PC-9 (cell line): Measurements from ENCODE around the gene HGD. TPM values are rescaled to one million over a fixed set of nuclear protein-coding genes. Genes with fewer than 3 reads are reported as not detected.

Experiments used
- BruUV-seq: library from RNA; stranded (reverse); fragments of 400-500 nt; replicated peaks from 2 replicates; lab custom pipeline; 2021; lab: Mats Ljungman, UMichigan
- CTCF ChIA-PET: fragments of 300-600 bp; sonication (Branson Sonifier 250); formaldehyde crosslinking; loops from one replicate; lab custom pipeline; 2022; ENCODE audit warnings: antibody characterized with exemption; lab: Charles Lee
- POLR2A ChIA-PET: fragments of 300-600 bp; sonication (Branson Sonifier 250); formaldehyde crosslinking; loops from one replicate; lab custom pipeline; 2022; ENCODE audit warnings: antibody characterized with exemption; ENCODE audit not compliant: unreplicated experiment; lab: Charles Lee
- DNase-seq, 2 experiments: peaks; one replicate each; pipeline versions ENCODE4 v3.0.0 to v3.0.0-alpha.2; 2015 to 2022; ENCODE audit warnings: mixed read lengths in 1 of 2
- H2AFZ ChIP-seq: fragments of 200-600 bp; sonication (generic); 2 replicates; pipeline ENCODE4 v1.8.1; 2017; ENCODE audit warnings: antibody characterized with exemption
- H3F3A ChIP-seq: fragments of 200-600 bp; sonication (generic); 2 replicates; pipeline ENCODE4 v1.8.1; 2017; ENCODE audit warnings: antibody characterized with exemption, mild to moderate bottlenecking, low read depth; ENCODE audit not compliant: insufficient read depth
- H3K27ac ChIP-seq: fragments of 200-600 bp; sonication (generic); 2 replicates; pipeline ENCODE4 v1.6.1; 2016; ENCODE audit warnings: mixed run types
- H3K27me3 ChIP-seq: fragments of 200-600 bp; sonication (generic); 2 replicates; pipeline ENCODE4 v1.6.1; 2016; ENCODE audit warnings: low read depth, mixed run types; ENCODE audit not compliant: insufficient read depth
- H3K36me3 ChIP-seq: fragments of 200-600 bp; sonication (generic); 2 replicates; pipeline ENCODE4 v1.6.1; 2016; ENCODE audit warnings: low read depth, mixed run types
- H3K4me1 ChIP-seq: fragments of 200-600 bp; sonication (generic); replicated peaks from 2 replicates; pipeline ENCODE4 v1.6.1; 2016; ENCODE audit warnings: mixed run types; ENCODE audit not compliant: insufficient read depth
- H3K4me2 ChIP-seq: fragments of 200-600 bp; sonication (generic); 2 replicates; pipeline ENCODE4 v1.6.1; 2017; ENCODE audit warnings: mixed run types
- H3K4me3 ChIP-seq: fragments of 200-600 bp; sonication (generic); 2 replicates; pipeline ENCODE4 v1.6.1; 2016; ENCODE audit warnings: mixed run types
- H3K79me2 ChIP-seq: fragments of 200-600 bp; sonication (generic); 2 replicates; pipeline ENCODE4 v1.6.1; 2017; ENCODE audit warnings: low read depth, mixed run types
- H3K9me2 ChIP-seq: fragments of 200-600 bp; sonication (generic); 2 replicates; pipeline ENCODE4 v1.8.1; 2017; ENCODE audit warnings: mild to moderate bottlenecking; ENCODE audit not compliant: insufficient read depth
- H3K9me3 ChIP-seq: fragments of 200-600 bp; sonication (generic); 2 replicates; pipeline ENCODE4 v1.8.1; 2016; ENCODE audit warnings: low read depth; ENCODE audit not compliant: insufficient read depth
- H4K20me1 ChIP-seq: fragments of 200-600 bp; sonication (generic); 2 replicates; pipeline ENCODE4 v1.8.1; 2017; ENCODE audit not compliant: insufficient read depth
- CTCF ChIP-seq: fragments of 200-600 bp; sonication (generic); conservative IDR thresholded peaks from 2 replicates; pipeline ENCODE4 v1.6.1; 2017; ENCODE audit warnings: mixed run types, antibody characterized with exemption, mild to moderate bottlenecking, moderate library complexity
- EZH2 ChIP-seq: fragments of 200-600 bp; sonication (generic); IDR thresholded peaks from 2 replicates; pipeline ENCODE4 v1.8.0; 2017; ENCODE audit warnings: antibody characterized with exemption, low read depth
- intact Hi-C: fragments of 100-400 bp; cut with micrococcal nuclease; formaldehyde crosslinking; loops from one replicate; pipeline ENCODE4 v1.10.0; 2022; ENCODE audit not compliant: unreplicated experiment
- total RNA-seq: library from RNA; stranded (reverse); gene quantifications from 2 replicates; pipeline ENCODE4 v1.2.3, GENCODE V29; 2021

Gene HGD
- total RNA-seq, 1 experiment from 2014 or later = 0.65 TPM

GRCh38 chr3:120685411-120685810, 3.4 kb upstream of the HGD start:
- Histone ChIP-seq H3F3A (no peaks in the 10 kb centered on the region), H3K4me1 (no peaks in the 10 kb centered on the region), H3K36me3 (no peaks in the 10 kb centered on the region), H3K27ac (no peak overlapping the region), H3K9me3 (no peaks in the 10 kb centered on the region), H3K27me3 (no peaks in the 10 kb centered on the region), H4K20me1 (no peaks in the 10 kb centered on the region), H3K4me2 (no peak overlapping the region), H3K9me2 (no peaks in the 10 kb centered on the region), H3K79me2 (no peaks in the 10 kb centered on the region), H2AFZ (no peak overlapping the region), H3K4me3 (no peak overlapping the region)
- CTCF ChIA-PET = no interaction called here
- BruUV-seq = no TSS peak
- no peak for DNase-seq
- TF ChIP-seq CTCF (no peak), EZH2 (no peak)
- intact Hi-C loops = no loop called here
- POLR2A ChIA-PET = no interaction called here

- CTCF ChIA-PET = no interaction called here
- POLR2A ChIA-PET = no interaction called here
These were observed 2.9 kb upstream of the HGD start for GRCh38 chr3:120684896-120685295.

GRCh38 chr3:120683671-120684301, 1.7 kb upstream of the HGD start:
- Histone ChIP-seq H3K27ac (no peak overlapping the region), H3F3A (peaks cover 7% of the 10 kb centered on the region; the same call in 1 of the 2 replicates), H3K4me3 (no peak overlapping the region), H2AFZ (no peak overlapping the region), H3K4me2 (no peak overlapping the region), H3K9me3 (peaks cover 3% of the 10 kb centered on the region; the same call in 1 of the 2 replicates), H3K27me3 (no peaks in the 10 kb centered on the region), H4K20me1 (no peaks in the 10 kb centered on the region), H3K4me1 (peaks cover 6% of the 10 kb centered on the region), H3K79me2 (no peaks in the 10 kb centered on the region), H3K36me3 (no peaks in the 10 kb centered on the region), H3K9me2 (no peaks in the 10 kb centered on the region)
- BruUV-seq = no TSS peak
- TF ChIP-seq CTCF (no peak), EZH2 (no peak)
- ChIA-PET POLR2A (no interaction called here), CTCF (no interaction called here)
- intact Hi-C loops = no loop called here
- no peak for DNase-seq

More at GRCh38 chr3:120684896-120685295, 2.9 kb upstream of the HGD start:
- Histone ChIP-seq H3K4me3 (no peak overlapping the region), H3K27me3 (no peaks in the 10 kb centered on the region), H3K79me2 (no peaks in the 10 kb centered on the region), H3K9me2 (no peaks in the 10 kb centered on the region), H3K4me1 (no peaks in the 10 kb centered on the region), H3K9me3 (no peaks in the 10 kb centered on the region), H3K27ac (no peak overlapping the region), H3K4me2 (no peak overlapping the region), H3K36me3 (no peaks in the 10 kb centered on the region), H3F3A (no peaks in the 10 kb centered on the region), H2AFZ (no peak overlapping the region), H4K20me1 (no peaks in the 10 kb centered on the region)
- TF ChIP-seq EZH2 (no peak), CTCF (no peak)
- no TSS peak for BruUV-seq
- no peak for DNase-seq
- intact Hi-C loops = no loop called here
